ENCODE results near the gene RAD54L2. TPM values are rescaled to one million over a fixed set of nuclear protein-coding genes. Genes with fewer than 3 reads are reported as not detected.
"Not testable (repeated sequence)": the region's sequence is repeated elsewhere in the genome, so short reads cannot be mapped to it uniquely, and the experiment has no call there.

The RAD54L2 gene
- total and polyA plus RNA-seq, 9 of the 15 experiments (the other 6 are each of a cell fraction or from before 2014, with no cell fraction given): 1.3 to 12.2 (median 5.4) TPM

DNA sequence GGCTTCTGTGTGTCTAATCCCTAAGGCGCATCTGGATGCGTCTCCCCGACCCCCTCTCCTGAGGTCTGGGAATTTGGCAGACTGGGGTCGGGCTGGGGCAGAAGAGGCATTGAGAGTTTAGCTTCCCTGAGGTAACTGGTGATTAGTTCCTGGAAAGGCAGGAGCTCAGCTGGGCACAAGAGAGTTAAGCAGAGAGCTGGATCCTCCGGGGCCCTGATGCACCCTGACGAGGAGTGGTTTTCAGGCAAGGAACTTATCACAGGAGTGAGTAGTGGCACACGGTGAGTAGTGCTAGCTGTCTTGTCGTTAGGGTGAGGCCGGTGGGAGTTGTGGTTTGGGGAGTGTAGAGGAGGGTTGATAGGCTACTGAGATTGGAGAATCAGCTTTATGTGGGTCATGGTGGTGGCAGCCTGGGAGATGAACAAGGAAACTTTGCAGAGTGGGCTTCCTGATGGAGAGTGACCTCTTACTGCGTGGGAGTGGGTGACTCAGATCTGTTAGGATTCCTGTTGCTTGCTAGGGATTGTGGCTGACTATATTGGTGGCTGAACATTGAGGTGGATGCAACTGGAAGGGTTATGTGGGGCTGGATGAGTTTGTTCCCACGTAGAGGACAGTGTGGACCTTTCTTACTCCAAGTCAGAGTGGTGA is 897 bp downstream of the RAD54L2 start (continued):
- TF ChIP-seq, protein P1, sequence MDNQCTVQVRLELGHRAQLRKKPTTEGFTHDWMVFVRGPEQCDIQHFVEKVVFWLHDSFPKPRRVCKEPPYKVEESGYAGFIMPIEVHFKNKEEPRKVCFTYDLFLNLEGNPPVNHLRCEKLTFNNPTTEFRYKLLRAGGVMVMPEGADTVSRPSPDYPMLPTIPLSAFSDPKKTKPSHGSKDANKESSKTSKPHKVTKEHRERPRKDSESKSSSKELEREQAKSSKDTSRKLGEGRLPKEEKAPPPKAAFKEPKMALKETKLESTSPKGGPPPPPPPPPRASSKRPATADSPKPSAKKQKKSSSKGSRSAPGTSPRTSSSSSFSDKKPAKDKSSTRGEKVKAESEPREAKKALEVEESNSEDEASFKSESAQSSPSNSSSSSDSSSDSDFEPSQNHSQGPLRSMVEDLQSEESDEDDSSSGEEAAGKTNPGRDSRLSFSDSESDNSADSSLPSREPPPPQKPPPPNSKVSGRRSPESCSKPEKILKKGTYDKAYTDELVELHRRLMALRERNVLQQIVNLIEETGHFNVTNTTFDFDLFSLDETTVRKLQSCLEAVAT (IDR thresholded peaks at IDR 0.05): peak; percentile 10 to 65; a peak in 2 of 4 replicates
- peak; percentile 34; the same call in 1 of the 2 replicates for TF ChIP-seq BCOR (IDR thresholded peaks at IDR 0.05)
- TF ChIP-seq RBM17 (IDR thresholded peaks at IDR 0.05; ENCODE audit: borderline replicate concordance, low read depth, low read length): no peak
- no peak for TF ChIP-seq ZNF76 (CRISPR knock-in tag; IDR thresholded peaks at IDR 0.05; ENCODE audit: borderline replicate concordance)
- 0 out of 2 replicates have a peak, but pooled peaks have one; percentile 18 for TF ChIP-seq POLR2A (conservative IDR thresholded peaks at IDR 0.05)
- TF ChIP-seq CBFA2T2 (conservative IDR thresholded peaks at IDR 0.05): peak; percentile 37; the same call in 1 of the 2 replicates
- peak; percentile 72 for TF ChIP-seq CBFA2T3 (IDR thresholded peaks at IDR 0.05)
- TF ChIP-seq, protein P2, sequence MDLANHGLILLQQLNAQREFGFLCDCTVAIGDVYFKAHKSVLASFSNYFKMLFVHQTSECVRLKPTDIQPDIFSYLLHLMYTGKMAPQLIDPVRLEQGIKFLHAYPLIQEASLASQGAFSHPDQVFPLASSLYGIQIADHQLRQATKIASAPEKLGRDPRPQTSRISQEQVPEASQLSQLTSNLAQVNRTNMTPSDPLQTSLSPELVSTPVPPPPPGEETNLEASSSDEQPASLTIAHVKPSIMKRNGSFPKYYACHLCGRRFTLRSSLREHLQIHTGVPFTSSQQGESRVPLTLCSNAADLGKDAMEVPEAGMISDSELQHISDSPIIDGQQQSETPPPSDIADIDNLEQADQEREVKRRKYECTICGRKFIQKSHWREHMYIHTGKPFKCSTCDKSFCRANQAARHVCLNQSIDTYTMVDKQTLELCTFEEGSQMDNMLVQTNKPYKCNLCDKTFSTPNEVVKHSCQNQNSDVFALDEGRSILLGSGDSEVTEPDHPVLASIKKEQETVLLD (IDR thresholded peaks at IDR 0.05): 0 out of 2 replicates have a peak, but pooled peaks have one; percentile 53
- peak; percentile 70 for TF ChIP-seq SMARCE1 (IDR thresholded peaks at IDR 0.05)
- TF ChIP-seq, protein P3, sequence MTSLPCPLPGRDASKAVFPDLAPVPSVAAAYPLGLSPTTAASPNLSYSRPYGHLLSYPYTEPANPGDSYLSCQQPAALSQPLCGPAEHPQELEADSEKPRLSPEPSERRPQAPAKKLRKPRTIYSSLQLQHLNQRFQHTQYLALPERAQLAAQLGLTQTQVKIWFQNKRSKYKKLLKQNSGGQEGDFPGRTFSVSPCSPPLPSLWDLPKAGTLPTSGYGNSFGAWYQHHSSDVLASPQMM (CRISPR knock-in tag; IDR thresholded peaks at IDR 0.05): no peak

DNA sequence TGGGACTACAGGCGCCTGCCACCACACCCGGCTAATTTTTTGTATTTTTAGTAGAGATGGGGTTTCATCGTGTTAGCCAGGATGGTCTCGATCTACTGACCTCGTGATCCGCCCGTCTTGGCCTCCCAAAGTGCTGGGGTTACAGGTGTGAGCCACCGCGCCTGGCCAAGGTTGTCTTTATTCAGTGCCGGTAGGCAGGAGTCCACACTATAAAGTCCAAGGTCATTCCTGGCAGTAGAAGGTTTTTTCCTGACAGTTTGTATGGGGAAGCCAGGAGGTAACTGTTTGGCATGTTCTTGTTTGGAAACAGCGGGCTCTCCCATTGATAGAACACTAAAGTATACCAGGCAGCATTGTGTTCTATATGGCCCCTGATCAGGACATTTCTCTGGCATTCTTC is 4.1 kb downstream of the RAD54L2 start:
- CTCF ChIA-PET (ENCODE audit: low intra/inter-chr PET ratio); in situ Hi-C loops (cut with MboI); H3K9ac ChIP-seq (ENCODE audit: insufficient read depth in 1 of 2, low read depth in 2 of 2, low read length in 2 of 2); ATAC-seq; BruUV-seq (replicated peaks); H3K9me1 ChIP-seq (ENCODE audit: control insufficient read depth, insufficient read depth, low read length); H4K20me1 ChIP-seq (replicated peaks; ENCODE audit: control insufficient read depth, insufficient read depth, low read length); POLR2A ChIA-PET; H3K27me3 ChIP-seq (ENCODE audit: control insufficient read depth in 2 of 2, insufficient read depth in 2 of 2, low read length in 2 of 2); H3K4me2 ChIP-seq (ENCODE audit: insufficient read depth, low read length); DNase-seq (ENCODE audit: extremely low read depth in 1 of 4, low spot score in 3 of 4); H3K4me3 ChIP-seq; H3K27ac ChIP-seq (ENCODE audit: extremely low read depth, low read depth, low read length); H2AFZ ChIP-seq (ENCODE audit: low read depth, low read length); FAIRE-seq; H3K9me3 ChIP-seq (replicated peaks; ENCODE audit: control insufficient read depth, insufficient read depth, low read depth, low read length); intact Hi-C loops (cut with micrococcal nuclease): not testable (repeated sequence)
- H3K36me3 ChIP-seq (ENCODE audit: control insufficient read depth, insufficient read depth, low read length): peaks cover 21% of the 10 kb centered on the region; the same call in 2 of the 3 replicates
- H3K79me2 ChIP-seq (ENCODE audit: control insufficient read depth, insufficient read depth, low read length): peaks cover 35% of the 10 kb centered on the region
- H3K4me1 ChIP-seq (replicated peaks in 1 of 2; ENCODE audit: control insufficient read depth in 2 of 2, insufficient read depth in 2 of 2, low read length in 2 of 2): peaks cover 5 to 15% of the 10 kb centered on the region in 2 experiments; a peak in 3 of 5 replicates
- WGBS (ENCODE audit: insufficient coverage, low coverage, missing lambda C conversion rate): 90% methylated on average over 6 of the region's 11 CpGs

Measured in K562 (cell line).